Stimulated activated effector memory CD8-positive, alpha-beta T cell treated with anti-CD3 and anti-CD28 coated beads, Interleukin-12 subunit alpha, Interleukin-12 subunit beta, amount 100 ng/mL, for 72 hours (primary cell): ENCODE results near the gene TES.

ENCODE experiments used
- ATAC-seq: fragments of 150-1000 bp; cut with Tn5 transposase; 2 replicates; pipeline ENCODE4 v1.10.0; 2021
- DNase-seq, 2 donors: peaks; one replicate each; pipeline ENCODE4 v3.0.0; 2021 to 2022; ENCODE audit warnings: low spot score in 2 of 2
- H3K27ac Mint-ChIP-seq: one replicate; pipeline ENCODE4 v1.8.0; 2022; ENCODE audit warnings: mild to moderate bottlenecking, mixed read lengths
- H3K36me3 Mint-ChIP-seq: one replicate; pipeline ENCODE4 v1.8.0; 2022; ENCODE audit warnings: mild to moderate bottlenecking, mixed read lengths
- H3K4me1 Mint-ChIP-seq: one replicate; pipeline ENCODE4 v1.8.0; 2022; ENCODE audit warnings: mixed read lengths
- H3K4me3 Mint-ChIP-seq: one replicate; pipeline ENCODE4 v1.8.0; 2022; ENCODE audit warnings: mild to moderate bottlenecking, mixed read lengths
- H3K9me3 Mint-ChIP-seq: one replicate; pipeline ENCODE4 v1.8.0; 2022; ENCODE audit warnings: mixed read lengths

TES gene

GRCh38 chr7:116224492-116225098 is 14.3 kb downstream of the TES start:
- no peak for DNase-seq
- Mint-ChIP-seq H3K4me1 (peaks cover 53% of the 10 kb centered on the region), H3K4me3 (peak overlapping the region; percentile 54), H3K27ac (peak overlapping the region; percentile 48), H3K36me3 (peaks cover 6% of the 10 kb centered on the region), H3K9me3 (no peaks in the 10 kb centered on the region)
- ATAC-seq = peak; percentile 88

DNA sequence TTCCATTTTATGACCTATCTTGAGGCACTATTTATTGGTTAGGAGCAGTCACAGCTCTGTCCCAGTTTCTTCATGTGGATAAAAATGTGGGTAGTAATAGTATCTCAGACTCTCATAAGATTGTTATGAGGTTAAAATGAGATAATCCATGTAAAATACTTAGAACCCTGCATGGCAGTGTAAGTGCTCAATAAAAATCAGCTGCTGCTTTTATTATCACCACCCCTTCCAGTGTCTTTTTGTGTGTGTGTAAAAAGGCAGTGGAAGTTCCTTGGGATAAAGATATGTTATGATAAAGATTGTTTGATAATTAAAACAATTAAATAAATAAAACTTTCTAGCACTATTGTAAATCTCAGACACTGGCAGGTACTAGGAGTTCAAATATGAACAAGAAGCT is 15.5 kb downstream of the TES start:
- peaks cover 6% of the 10 kb centered on the region for H3K36me3 Mint-ChIP-seq
- peaks cover 63% of the 10 kb centered on the region for H3K4me1 Mint-ChIP-seq
- no peaks in the 10 kb centered on the region for H3K9me3 Mint-ChIP-seq
- peak overlapping the region; percentile 18 for H3K27ac Mint-ChIP-seq
- DNase-seq (no peak), ATAC-seq (no peak)
- H3K4me3 Mint-ChIP-seq = no peak overlapping the region

- Mint-ChIP-seq H3K27ac (peak overlapping the region; percentile 18), H3K36me3 (peaks cover 6% of the 10 kb centered on the region), H3K4me3 (no peak overlapping the region), H3K9me3 (no peaks in the 10 kb centered on the region), H3K4me1 (peaks cover 63% of the 10 kb centered on the region)
- DNase-seq (no peak), ATAC-seq (no peak)
Observed at GRCh38 chr7:116226664-116227063, 16.3 kb downstream of the TES start.

DNA sequence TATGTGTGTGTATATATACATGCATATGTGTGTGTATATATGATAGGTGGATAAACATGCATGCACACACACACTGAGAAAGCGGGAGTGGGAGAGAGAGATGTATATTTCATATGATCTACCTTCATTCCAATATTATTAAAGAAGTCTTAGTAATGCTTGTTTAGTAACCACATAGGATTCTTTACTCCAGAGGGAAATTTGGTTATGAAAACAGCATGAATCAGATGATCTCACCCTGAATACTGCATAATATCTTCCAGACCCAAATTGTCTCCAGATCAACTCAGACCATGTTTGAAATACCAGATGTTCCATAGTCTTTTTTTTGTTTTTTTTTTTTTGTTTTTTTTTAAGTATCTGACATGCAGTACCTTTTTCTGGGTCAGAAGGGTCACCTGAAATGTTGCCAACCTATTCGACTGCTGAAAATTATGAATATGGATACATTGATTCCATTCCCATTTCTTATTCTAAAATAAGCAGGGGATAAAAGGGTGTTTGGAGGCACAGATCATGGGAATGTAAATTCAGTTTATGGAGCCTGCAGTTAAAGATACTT is 17.4 kb downstream of the TES start:
- peaks cover 6% of the 10 kb centered on the region for H3K36me3 Mint-ChIP-seq
- ATAC-seq (no peak), DNase-seq (no peak)
- H3K27ac Mint-ChIP-seq = no peak overlapping the region
- peaks cover 63% of the 10 kb centered on the region for H3K4me1 Mint-ChIP-seq
- no peak overlapping the region for H3K4me3 Mint-ChIP-seq
- H3K9me3 Mint-ChIP-seq = no peaks in the 10 kb centered on the region

DNA sequence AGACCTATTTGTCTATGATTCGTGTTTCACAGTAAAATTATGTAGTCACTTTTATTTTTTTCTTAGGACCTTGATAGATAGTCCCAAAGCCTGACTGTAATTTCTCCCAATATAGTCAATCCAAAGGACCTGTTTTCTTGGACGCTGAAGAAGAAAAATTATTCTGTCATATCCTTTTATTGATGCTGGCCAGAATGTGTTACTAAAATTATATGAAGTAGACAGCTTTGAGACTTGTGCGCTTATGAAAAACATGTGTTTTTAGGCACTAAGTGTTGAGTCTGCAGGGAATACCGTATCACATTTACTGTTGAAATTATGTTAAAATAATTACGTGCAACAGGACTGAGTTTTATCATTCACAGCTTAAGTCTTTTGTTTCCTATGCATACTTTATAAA is 17.9 kb downstream of the TES start:
- Mint-ChIP-seq H3K4me1 (peaks cover 63% of the 10 kb centered on the region), H3K9me3 (no peaks in the 10 kb centered on the region), H3K27ac (no peak overlapping the region), H3K36me3 (peaks cover 6% of the 10 kb centered on the region), H3K4me3 (no peak overlapping the region)
- DNase-seq = no peak
- ATAC-seq = no peak

DNA sequence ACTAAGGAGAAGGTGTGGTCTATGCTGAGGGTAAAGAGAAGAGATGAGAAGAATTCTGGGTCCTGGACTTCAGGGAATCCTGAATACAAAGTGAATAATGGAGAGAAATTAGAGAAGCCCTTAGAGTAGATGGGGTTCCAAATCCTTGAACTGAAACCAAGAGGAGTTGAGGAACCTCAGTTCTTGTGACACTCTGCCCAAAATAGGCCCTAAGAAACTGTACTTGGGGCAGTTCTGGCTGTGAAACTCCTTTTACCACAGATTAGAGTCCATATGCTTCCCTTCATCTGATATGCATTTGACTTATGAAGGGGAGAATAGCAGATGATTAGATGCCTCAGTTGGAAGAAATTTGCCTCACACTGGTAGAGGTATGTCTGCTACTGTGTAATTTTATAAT is 19.0 kb downstream of the TES start:
- no peak for DNase-seq
- H3K36me3 Mint-ChIP-seq = peaks cover 6% of the 10 kb centered on the region
- H3K27ac Mint-ChIP-seq = no peak overlapping the region
- H3K9me3 Mint-ChIP-seq = no peaks in the 10 kb centered on the region
- H3K4me3 Mint-ChIP-seq = no peak overlapping the region
- no peak for ATAC-seq
- H3K4me1 Mint-ChIP-seq = peaks cover 59% of the 10 kb centered on the region

- peaks cover 52% of the 10 kb centered on the region for H3K4me1 Mint-ChIP-seq
Observed at GRCh38 chr7:116230191-116231005, 20.1 kb downstream of the TES start.

DNA sequence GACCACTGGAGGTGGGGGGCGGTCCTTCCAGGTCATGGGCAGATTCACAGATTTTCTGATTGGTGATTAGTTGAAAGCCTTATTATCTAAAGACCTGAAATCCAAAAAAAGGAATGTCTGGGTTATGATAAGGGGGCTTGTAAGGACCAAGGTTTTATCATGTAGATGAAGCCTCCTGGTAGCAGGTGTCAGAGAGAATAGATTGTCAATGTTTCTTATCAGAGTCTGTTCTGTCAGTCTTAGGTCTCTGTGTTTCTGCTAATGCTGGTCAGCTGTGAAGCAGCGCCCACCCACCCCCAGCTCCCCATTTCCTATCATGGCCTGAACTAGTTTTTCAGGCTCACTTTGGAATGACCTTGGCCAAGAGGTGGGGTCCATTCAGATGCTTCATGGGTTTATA is 21.2 kb downstream of the TES start:
- no peak for ATAC-seq
- peaks cover 45% of the 10 kb centered on the region for H3K4me1 Mint-ChIP-seq

More at GRCh38 chr7:116230191-116231005, 20.1 kb downstream of the TES start:
- H3K9me3 Mint-ChIP-seq = no peaks in the 10 kb centered on the region
- DNase-seq = no peak
- peak overlapping the region; percentile 16 for H3K4me3 Mint-ChIP-seq
- peak overlapping the region; percentile 78 for H3K27ac Mint-ChIP-seq
- peaks cover 9% of the 10 kb centered on the region for H3K36me3 Mint-ChIP-seq
- ATAC-seq = peak; percentile 62

GRCh38 chr7:116231949-116232348 is 21.6 kb downstream of the TES start:
- Mint-ChIP-seq H3K4me3 (no peak overlapping the region), H3K9me3 (no peaks in the 10 kb centered on the region), H3K36me3 (peaks cover 24% of the 10 kb centered on the region), H3K27ac (peak overlapping the region; percentile 56), H3K4me1 (peaks cover 43% of the 10 kb centered on the region)
- ATAC-seq (no peak), DNase-seq (no peak)

More for the DNA sequence above, 21.2 kb downstream of the TES start:
- Mint-ChIP-seq H3K9me3 (no peaks in the 10 kb centered on the region), H3K36me3 (peaks cover 20% of the 10 kb centered on the region), H3K27ac (peak overlapping the region; percentile 78), H3K4me3 (no peak overlapping the region)
- no peak for DNase-seq

DNA sequence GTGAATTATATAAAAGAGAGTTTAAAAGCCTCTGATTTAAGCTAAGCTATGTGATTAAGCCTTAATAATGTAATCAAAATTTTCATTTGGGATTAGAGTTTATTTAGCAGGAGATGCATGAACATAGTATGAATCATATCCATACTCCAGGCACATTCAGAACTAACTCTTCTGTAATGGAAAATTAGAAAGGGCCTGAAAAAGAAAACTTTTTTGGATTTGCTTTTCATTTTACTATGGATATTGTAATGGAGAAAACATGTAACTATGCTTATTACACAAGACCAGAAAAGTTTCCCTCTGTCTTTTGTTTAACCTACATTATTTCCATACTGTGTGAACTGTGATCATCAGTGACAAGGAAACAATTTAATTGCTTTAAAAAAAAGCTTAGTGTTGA is 22.0 kb downstream of the TES start:
- Mint-ChIP-seq H3K36me3 (peaks cover 24% of the 10 kb centered on the region), H3K9me3 (no peaks in the 10 kb centered on the region), H3K4me3 (no peak overlapping the region), H3K4me1 (peaks cover 47% of the 10 kb centered on the region), H3K27ac (peak overlapping the region; percentile 56)
- DNase-seq = no peak
- no peak for ATAC-seq

GRCh38 chr7:116232920-116233319 is 22.6 kb downstream of the TES start:
- H3K27ac Mint-ChIP-seq = peak overlapping the region; percentile 56
- H3K9me3 Mint-ChIP-seq = no peaks in the 10 kb centered on the region

DNA sequence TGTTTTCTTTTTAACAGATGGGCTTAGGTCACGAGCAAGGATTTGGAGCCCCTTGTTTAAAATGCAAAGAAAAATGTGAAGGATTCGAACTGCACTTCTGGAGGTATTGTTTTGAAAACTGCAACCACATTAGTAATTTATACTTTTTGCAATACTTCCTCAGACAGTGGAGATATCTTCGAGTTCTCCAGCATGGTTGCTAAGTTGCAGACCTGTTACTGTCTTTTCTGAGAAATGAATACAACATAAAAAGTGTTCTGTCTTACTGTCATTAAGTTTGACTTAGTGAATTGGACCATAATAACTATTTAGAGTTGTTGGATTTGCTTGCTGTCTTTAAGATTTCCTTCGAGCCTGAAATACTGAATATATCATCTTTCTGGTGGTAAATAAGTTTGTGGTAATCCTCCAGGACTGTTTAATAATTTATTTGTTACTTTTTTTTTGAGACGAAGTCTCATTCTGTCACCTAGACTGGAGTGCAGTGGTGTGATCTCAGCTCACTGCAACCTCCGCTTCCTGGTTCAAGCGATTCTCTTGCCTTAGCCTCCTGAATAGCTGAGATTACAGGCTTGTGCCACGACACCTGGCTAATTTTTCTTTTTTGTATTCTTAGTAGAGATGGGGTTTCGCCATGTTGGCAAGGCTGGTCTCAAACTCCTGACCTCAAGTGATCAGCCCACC is 24.3 kb downstream of the TES start:
- peaks cover 52% of the 10 kb centered on the region for H3K4me1 Mint-ChIP-seq
- H3K36me3 Mint-ChIP-seq = peaks cover 41% of the 10 kb centered on the region

More at GRCh38 chr7:116232920-116233319, 22.6 kb downstream of the TES start:
- DNase-seq = no peak
- Mint-ChIP-seq H3K4me1 (peaks cover 53% of the 10 kb centered on the region), H3K36me3 (peaks cover 28% of the 10 kb centered on the region), H3K4me3 (no peak overlapping the region)
- no peak for ATAC-seq

DNA sequence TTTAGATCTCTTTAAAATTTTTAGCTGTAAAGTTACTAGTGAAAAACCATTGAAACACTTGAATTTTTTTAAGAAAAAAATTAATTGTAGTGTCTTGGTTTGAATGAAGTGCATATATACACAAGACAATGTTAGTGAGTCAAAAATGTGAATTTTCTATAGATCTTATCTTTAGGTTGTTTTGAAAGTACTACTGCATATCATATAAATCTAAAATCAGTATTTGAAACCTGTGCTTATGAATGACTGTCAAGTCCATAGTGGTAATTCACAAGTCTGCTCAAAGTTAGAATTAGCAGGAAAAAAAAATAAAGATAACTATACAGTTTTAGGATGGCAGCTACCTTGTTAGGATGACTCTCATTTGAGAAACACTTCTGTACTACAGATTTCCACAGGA is 25.0 kb downstream of the TES start:
- no peak for DNase-seq
- no peaks in the 10 kb centered on the region for H3K9me3 Mint-ChIP-seq
- peaks cover 44% of the 10 kb centered on the region for H3K36me3 Mint-ChIP-seq
- H3K4me1 Mint-ChIP-seq = peaks cover 47% of the 10 kb centered on the region
- no peak overlapping the region for H3K4me3 Mint-ChIP-seq
- ATAC-seq = peak; percentile 54
- peak overlapping the region; percentile 77 for H3K27ac Mint-ChIP-seq

More for the DNA sequence above, 24.3 kb downstream of the TES start:
- ATAC-seq (no peak), DNase-seq (no peak)
- H3K9me3 Mint-ChIP-seq = no peaks in the 10 kb centered on the region
- H3K4me3 Mint-ChIP-seq = peak overlapping the region; percentile 9
- H3K27ac Mint-ChIP-seq = peak overlapping the region; percentile 77

DNA sequence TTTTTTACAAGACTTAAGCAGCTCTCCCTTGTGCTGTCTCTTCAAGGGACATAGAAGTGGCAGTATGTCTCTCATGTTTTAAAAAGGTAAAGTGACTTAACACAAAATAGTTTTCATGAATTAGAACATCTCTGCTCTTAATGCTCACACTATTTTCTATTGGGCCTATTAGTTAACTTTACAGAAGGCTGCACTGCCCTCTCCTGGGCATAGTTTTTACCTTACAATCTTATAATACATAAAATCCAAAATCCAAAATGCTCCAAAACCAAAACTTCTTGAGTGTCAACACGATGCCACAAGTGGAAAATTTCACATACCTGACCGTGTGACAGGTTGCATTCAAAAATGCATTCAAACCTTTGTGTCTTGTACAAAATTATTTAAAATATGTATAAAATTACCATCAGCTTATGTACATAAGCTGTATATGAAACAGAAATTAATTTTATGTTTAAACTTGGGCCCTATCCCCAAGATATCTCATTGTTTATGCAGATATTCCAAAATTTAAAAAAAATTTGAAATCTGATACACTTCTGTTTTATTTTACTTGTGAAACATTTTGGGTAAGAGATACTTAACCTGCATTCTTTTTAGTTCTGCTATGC is 25.8 kb downstream of the TES start:
- Mint-ChIP-seq H3K27ac (no peak overlapping the region), H3K9me3 (no peaks in the 10 kb centered on the region), H3K4me1 (peaks cover 43% of the 10 kb centered on the region), H3K4me3 (no peak overlapping the region), H3K36me3 (peaks cover 51% of the 10 kb centered on the region)
- ATAC-seq (peak; percentile 71), DNase-seq (no peak)

- ATAC-seq (no peak), DNase-seq (no peak)
- Mint-ChIP-seq H3K4me3 (no peak overlapping the region), H3K36me3 (peaks cover 63% of the 10 kb centered on the region), H3K4me1 (peaks cover 30% of the 10 kb centered on the region), H3K27ac (peak overlapping the region; percentile 70), H3K9me3 (no peaks in the 10 kb centered on the region)
Observed at GRCh38 chr7:116239020-116239419, 28.7 kb downstream of the TES start.
